Epidermal melanocyte (primary cell): ENCODE data around the gene TBC1D32.
"Not testable (repeated sequence)": the region's sequence is repeated elsewhere in the genome, so short reads cannot be mapped to it uniquely, and the experiment has no call there.

Source experiments
- DNase-seq: peaks from one replicate; pipeline ENCODE4 v3.0.0; 2011; ENCODE audit warnings: low spot score; ENCODE audit not compliant: insufficient read length

Gene TBC1D32

DNA sequence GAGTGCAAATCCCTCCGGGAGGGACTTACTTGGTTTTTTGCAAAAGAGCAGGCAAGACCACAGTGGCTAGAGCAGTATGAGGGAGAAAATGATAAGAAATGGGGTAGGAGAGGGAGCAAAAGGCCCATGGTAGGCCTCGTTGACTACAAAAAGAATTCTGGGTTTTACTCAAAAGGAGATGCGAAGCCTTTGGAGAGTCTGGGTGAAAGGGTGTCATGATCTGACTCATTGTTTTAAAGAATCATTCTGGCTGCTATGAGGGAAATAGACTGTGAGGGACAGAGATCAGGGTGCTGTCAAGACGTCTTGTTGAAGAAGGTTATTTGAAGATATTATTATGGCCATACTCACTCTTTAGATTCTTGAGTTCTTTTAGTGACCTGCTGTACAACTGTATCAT lies 13.0 kb downstream of the TBC1D32 start:
- no peak for DNase-seq

DNA sequence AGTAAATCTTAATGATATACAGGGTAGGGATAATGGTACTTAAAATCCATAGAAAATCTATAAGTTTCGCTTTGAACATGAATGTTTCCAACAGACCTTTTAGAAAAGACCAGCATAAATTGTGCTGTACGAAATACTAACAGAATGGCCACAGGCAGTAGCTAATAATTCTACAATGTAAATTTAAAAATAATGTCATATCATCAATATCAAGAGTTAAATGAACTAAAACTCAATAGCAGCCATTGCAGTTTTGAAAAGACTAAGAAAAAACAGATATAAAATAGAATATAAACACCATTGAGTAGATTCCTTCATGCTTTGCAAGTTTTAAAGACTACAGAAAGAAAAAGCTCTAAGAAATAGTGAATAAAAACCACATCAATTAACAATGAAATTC lies 14.7 kb downstream of the TBC1D32 start:
- DNase-seq: no peak

DNA sequence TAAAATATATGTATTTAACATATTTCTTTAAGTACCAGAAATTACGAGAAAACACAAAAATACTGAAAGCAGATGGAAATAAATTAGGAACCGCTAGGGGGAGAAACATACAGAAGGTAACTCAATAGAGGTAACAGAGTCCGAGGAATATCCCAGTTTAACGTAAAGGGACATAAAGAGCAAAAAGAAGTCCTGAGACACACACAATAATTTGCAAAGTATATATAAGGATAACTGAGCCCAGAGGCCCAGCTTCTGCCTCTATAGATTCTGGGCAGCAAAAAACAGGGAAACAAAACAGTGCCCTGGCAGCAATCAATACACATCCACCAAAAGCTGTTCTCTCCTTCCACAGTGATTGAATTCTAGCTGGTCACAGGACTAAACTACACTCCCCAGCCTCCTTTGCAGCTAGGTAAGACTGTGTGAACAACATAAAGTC lies 15.1 kb downstream of the TBC1D32 start:
- no peak for DNase-seq

DNA sequence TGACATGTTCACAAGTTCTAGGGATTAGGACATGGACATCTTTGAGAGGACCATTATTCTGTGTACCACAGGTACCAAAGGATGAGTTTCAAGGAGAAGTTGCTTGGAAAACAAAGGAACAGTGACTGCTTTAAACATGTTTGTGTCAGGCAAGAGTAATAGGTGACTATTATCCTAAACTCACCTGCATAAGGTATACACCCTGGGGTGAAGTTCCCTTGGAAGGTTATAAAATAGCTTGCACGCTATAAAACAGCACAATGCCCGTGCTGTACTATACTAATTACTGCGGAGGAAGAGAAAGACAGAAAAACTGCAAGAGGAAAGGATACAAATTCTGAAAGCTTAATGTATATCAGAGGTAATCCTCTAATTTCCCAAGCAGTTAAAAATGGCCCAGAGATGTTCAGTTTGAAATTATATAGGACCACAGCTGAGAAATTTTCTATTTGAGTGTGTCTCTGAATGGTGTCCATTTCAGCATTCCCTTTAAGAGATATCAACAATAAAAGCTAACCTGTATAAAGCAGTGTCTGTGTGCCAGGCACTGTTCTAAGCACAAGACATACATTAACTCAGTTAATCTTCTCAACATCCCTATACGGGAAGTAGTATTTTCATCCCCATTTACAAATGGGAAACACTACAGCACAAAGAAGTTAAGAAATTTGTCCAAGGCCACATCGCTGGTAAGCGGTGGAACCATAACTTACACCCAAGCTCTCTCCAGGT lies 19.7 kb downstream of the TBC1D32 start:
- DNase-seq: no peak

DNA sequence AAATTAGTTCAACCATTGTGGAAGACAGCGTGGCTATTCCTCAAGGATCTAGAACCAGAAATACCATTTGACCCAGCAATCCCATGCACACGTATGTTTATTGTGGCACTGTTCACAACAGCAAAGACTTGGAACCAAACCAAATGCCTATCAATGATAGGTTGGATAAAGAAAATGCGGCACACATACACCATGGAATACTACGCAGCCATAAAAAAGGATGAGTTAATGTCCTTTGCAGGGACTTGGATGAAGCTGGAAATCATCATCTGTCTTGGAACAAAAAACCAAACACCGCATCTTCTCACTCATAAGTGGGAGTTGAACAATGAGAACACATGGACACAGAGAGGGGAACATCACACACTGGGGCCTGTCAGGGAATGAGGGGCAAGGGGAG lies 22.5 kb downstream of the TBC1D32 start:
- DNase-seq: not testable (repeated sequence)

DNA sequence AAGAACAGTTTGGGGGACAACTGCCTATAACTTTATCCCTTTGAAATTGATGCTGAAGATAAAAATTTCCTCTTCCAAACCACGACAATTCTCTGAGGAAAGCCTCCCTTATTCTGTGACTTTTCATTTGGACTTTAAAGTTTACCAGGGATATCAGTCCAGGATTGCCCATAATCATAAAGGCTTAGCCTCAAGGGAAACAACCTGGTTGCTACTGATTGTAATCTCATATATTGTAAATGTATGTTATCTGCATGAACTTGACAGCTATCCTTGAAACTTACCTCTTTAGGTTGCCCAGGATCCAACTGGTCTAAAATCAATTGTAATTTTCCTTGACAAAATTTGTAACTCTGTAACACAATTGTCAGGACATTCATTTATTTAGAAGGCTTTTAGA lies 23.8 kb downstream of the TBC1D32 start:
- DNase-seq: no peak

DNA sequence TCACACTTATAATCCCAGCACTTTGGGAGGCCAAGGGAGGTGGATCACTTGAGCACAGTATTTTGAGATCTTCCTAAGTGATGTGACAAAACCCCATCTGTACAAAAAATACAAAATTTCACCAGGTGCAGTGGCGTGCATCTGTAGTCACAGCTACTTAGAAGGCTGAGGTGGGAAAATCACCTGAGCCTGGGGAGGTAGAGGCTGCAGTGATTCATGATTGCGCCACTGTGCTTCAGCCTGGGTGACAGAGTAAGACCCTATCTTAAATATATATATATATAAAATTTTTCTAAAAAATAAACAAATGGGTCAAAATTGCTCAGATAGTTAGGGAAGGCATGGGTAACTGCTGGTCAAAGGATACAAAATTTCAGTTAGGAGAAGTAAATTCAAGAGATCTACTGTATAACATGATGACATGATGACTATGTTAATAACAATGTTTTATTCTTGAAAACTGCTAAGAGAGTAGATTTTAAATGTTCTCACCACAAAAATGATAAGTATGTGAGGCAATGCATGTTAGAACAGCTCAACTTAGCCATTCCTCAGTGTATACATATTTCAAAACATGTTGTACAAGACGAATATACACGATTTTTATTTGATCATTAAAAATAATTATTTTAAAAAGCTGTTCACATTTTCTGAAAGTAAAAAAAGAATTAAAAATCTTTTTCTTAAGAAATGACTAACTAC lies 24.4 kb downstream of the TBC1D32 start:
- DNase-seq: no peak

DNA sequence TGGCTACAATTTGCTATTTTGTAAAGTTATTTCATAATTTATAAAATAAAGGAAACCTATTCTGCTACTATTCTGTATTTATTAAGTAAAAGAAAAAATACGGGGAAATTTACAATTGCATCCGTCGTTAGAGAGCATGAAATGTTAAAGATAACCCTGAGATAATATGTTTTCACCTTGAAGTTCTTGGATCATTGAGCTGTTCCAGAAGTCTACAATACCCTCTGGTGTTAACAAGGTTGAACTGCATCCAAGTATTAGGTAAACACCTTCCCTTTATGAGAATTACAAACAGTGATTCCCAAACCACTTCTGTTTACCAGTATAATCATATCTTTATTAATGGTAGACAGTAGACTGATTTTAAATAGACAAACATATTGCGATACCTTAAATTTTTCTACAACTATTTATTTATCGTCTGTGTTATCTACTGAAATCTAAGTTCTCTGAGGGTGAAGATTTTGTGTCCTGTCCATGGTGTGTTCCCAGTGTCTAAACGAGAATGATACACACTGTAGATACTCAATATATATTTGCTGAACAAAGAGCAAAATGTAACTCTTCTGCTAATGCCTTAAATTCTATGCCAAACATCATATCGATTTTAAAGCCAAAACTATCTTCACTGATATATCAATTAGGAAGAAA lies 28.2 kb downstream of the TBC1D32 start:
- DNase-seq: no peak

DNA sequence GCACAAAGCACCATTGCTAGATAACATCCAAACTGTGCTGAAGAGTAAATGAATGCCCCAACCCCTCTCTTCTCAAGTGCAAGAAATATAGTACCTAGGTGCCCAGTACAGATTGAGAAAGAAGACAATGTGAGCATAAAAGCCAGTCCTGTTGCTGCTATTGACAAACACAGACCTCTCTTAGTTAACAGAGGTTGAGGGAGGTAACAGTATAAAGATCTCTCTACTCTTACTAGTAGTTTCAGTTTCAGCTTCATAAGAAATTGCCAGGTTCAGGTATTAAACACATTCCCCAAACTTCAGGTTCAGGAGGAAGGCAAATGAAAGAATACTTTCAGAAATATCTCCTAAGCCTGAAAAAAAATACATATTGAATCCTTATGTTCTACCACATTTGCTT lies 31.4 kb downstream of the TBC1D32 start:
- DNase-seq: no peak

DNA sequence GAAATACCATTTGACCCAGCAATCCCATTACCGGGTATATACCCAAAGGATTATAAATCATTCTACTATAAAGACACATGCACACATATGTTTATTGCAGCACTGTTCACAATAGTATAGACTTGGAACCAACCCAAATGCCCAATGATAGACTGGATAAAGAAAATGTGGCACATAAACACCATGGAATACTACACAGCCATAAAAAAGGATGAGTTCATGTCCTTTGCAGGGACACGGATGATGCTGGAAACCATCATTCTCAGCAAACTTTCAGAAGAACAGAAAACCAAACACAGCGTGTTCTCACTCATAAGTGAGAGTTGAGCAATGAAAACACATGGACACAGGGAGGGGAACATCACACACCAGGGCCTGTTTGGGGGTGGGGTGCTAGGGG lies 33.1 kb downstream of the TBC1D32 start:
- DNase-seq: not testable (repeated sequence)

DNA sequence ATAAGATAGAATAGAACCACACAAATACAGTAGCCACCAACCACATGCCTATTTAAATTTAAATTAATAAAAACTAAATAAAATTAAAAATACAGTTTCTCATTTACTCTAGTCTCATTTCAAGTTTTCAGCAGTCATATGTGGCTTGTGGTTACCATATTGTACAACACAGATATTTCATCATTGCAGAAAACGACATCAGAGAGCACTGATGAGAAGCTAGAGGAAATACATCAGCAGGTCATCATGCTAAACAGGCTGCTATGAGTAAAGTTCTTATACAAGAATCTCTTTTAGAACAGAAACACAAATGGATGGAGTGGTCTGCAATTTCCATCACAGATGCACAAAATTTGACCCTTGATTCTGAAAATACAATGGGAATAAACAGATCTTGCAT lies 36.6 kb downstream of the TBC1D32 start:
- no peak for DNase-seq

DNA sequence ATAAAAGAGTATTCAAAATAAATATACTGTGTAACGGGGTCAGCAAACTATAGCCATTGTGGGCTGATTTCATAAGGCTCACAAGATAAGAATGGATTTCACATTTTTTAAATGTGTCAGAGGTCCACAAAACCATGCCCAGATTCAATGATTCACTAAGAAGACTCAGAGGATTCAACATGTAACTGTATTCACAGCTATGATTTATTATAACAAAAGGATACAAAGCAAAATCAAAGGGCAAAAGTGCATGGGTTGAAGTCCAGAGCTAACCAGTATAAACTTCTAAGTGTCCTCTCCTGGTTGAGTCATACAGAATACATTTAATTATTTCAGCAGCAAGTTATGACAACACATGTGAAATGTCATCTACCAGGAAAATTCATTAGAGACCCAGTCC lies 49.2 kb downstream of the TBC1D32 start:
- no peak for DNase-seq

DNA sequence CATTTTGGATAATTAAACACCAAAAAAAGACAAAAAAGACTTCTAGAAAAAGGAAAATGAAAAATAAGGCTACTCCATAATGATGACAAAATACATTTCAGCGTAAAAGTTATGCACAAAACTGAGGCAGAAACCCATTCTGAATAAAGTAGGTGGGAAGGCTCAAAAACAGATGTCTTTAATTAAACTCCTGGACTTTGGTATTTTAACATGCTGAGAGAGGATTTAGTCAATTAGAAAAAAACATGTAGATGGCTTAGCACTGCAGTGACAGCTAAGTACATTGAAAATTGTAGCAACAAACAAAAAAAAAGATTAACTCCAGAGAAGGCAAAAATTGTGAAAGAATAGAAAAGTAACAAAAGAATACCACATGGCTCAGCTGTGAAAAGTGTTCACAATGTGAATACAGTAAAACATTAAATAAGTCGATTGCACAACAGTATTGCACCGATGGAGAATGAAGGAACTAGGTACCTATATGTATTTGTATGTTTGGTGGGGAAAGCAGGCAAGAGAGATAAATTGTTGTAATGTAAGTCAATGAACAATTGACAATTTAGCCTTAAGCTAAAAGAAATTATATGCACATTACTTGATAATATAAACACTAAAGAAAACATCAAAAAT lies 59.5 kb downstream of the TBC1D32 start:
- no peak for DNase-seq

DNA sequence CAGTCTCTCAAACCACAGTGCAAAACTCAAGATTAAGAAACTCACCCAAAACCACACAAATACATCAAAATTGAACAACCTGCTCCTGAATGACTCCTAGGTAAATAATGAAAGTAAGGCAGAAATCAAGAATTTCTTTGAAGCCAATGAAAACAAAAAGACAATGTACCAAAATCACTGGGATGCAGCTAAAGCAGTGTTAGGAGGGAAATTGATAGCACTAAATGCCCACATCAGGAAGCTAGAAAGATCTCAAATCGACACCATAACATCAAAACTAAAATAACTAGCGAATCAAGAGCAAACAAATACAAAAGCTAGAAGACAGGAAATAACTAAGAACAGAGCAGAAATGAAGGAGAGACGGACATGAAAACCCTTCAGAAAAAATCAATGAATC lies 70.5 kb downstream of the TBC1D32 start:
- DNase-seq: no peak

DNA sequence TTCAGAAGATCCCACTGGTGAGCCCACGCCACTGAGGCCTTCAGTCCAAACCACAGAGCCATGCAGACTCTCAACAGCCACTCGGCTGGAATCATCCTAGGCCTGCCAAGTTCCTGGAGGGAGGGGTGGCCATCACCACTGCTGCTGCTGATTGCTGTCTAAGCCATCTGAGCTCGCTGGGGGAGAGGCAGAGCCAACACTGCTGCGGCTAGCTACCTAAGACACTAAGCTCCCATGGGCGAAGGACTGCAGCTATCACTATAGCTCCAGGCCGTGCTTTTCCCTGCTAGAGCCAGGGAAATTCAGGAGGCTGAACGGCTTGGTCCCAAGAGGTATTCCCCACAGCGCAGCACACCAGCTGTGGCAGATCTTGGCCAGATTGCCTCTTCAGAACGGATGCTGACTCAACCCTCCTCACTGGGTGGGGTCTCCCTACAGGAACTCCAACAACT lies 73.6 kb downstream of the TBC1D32 start:
- DNase-seq: no peak

DNA sequence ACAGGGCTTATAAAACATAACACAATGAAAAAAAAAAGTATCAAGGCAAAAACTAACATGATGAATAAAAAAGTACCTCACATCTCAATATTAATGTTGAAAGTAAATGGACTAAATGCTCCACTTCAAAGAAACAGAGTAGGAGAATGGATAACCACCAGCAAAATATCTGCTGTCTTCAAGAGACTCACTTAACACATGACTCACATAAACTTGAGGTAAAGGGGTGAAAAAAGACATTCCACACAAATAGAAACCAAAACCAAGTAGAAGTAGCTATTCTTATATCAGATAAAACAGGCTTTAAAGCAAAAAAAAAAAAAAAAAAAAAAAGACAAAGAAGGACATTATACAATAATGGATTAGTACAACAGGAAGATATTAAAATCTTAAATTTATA lies 86.9 kb downstream of the TBC1D32 start:
- DNase-seq: no peak

DNA sequence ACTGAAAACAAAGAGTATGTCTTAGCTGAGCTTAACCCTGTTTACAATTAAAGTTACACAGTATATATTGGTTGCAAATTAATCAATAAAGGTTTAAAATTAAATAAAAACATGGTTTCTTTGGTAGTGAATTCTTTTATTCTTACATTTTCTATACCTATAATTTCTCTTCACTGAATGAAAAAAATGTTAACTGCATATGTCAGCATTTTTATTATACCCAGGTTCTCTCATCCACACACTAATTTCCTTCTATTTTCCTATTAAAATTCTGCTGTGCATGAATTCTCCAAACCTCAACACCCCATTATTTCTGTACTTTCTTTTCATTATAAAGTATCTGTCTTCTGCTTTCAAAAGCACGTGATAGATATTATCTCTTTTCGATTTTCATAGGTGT lies 91.9 kb downstream of the TBC1D32 start:
- DNase-seq: no peak

DNA sequence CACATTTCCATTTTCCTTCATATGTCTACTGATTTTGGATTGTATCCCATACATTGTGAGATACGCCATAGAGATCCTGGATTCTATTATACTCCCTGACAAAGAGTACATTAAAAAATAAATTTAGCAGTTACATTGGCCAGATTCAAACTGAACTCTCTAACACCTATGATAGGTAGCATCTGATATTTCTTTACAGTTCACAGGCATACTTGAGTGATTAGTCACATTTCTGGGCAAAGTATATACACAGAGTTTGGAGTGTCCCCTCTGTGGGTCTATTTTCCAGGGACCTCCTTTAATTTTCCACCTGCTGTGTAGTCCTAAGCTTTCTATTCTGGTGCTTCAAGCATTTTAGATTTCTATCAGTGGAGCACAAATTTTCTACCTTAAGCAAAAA lies 96.4 kb downstream of the TBC1D32 start:
- DNase-seq: no peak

DNA sequence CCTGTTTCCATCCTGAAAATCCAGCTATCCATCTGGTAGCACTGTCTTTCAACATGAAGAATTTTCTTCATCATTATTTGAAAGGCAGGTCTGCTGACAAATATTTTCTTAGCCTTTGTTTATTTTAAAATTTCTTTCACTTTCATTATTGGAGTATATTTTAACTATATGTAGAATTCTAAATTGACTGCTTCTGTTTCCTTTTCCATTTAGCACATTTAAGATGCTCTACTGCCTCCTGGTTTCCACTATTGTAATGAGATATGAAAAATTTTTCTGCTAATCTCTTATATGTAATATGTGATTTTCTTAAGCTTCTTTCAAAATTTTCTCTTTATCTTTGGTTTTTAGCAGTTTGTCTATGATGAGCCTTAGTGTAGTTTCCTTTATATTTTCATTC lies 97.3 kb downstream of the TBC1D32 start:
- no peak for DNase-seq

DNA sequence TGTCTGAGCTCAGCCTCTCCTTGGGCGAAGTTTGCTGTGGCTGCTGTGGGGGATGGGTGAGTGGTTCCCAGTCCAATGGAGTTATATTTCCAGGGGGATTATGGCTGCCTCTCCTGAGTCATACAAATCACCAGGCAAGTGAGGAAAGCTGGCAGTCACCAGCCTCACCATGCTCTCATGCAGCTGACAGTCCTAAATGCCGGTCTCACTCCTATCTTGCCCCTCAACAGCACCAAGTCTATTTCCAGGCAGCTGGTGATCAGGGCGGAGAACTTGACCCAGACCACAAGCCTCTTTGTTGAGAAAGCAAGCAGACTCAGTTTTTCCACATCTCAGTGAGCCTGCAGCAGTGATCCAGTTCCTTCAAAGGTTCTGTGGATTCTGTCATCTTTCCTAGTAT lies 98.9 kb downstream of the TBC1D32 start:
- no peak for DNase-seq

DNA sequence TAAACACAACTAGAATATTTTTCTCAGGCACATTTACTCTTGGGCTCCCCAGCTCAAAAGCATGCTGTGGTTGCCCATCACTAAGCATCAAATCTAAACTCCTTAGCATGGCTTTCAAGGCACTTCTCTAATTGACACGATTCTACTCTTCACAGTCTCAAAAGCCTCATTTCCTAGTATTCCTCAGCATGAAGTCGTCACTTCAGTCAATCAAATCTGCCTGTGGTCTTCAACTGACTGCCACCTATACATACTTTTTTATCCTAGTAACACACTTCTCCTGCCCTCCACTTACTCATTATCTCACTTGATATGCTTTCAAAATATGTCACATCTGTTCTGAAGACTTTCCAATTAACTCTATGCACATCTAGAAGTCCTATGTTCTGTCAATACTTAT lies 110.3 kb downstream of the TBC1D32 start:
- DNase-seq: no peak

DNA sequence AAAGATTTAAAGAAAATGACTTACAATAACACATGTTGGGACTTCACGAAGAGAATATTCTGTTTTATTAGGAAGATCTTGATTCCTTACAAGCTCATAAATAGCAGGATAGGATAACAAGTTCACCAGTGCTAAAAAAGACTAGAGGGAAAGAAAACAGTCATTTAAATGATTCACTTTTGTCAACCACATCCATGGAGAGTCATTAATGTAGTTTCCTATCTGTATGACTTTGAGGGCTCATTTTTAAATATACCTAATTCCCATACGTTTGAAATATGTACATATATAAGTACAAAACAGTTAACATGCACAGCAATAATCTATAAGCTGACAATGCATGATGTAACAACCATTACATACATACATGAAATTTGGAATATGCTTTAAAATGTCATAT lies 111.1 kb downstream of the TBC1D32 start:
- no peak for DNase-seq
